GM12872 (cell line): ENCODE measurements around the gene TNFRSF19.

Source experiments
- TF ChIP-seq, protein P1 (sequence below): IDR thresholded peaks from 3 replicates; pipeline ENCODE4 v1.5.1; 2011; ENCODE audit warnings: low read depth, mild to moderate bottlenecking, low read length, moderate library complexity; ENCODE audit not compliant: insufficient read depth

TNFRSF19 gene

DNA sequence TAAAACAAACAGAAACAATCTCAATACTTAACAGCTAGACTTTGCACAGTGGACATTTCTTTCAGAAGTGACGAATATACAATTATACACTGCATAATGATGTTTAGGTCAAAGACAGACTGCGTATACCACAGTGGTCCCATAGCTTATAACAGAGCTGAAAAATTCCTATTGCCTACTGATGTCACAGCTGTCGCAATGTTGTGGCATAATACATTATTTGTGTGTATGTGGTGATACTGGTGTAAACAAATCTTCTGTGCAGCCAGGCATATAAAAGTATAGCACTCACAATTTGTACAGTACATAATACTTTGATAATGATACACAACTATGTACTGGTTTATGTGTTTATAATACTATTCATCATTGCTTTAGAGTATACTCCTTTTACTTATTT is 116.7 kb downstream of the TNFRSF19 start:
- TF ChIP-seq, protein P1, sequence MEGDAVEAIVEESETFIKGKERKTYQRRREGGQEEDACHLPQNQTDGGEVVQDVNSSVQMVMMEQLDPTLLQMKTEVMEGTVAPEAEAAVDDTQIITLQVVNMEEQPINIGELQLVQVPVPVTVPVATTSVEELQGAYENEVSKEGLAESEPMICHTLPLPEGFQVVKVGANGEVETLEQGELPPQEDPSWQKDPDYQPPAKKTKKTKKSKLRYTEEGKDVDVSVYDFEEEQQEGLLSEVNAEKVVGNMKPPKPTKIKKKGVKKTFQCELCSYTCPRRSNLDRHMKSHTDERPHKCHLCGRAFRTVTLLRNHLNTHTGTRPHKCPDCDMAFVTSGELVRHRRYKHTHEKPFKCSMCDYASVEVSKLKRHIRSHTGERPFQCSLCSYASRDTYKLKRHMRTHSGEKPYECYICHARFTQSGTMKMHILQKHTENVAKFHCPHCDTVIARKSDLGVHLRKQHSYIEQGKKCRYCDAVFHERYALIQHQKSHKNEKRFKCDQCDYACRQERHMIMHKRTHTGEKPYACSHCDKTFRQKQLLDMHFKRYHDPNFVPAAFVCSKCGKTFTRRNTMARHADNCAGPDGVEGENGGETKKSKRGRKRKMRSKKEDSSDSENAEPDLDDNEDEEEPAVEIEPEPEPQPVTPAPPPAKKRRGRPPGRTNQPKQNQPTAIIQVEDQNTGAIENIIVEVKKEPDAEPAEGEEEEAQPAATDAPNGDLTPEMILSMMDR: no peak

DNA sequence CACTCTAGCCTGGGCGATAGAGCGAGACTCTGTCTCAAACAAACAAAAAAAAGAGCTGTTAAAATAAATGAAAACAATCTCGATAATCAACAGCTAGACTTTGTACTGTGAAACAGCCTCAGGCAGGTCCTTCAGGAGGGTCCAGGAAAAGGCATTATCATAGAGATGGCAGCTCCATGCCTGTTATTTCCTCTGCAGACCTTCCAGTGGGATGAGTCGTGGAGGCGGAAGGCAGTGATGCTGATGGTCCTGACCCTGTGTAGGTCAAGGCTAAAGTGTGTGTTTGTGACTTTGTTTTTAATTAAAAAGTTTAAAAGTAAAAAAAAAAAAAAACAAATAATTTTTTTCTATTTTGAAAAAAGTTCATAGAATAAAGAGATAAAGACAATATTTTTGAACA is 117.4 kb downstream of the TNFRSF19 start:
- TF ChIP-seq, protein P1: no peak

DNA sequence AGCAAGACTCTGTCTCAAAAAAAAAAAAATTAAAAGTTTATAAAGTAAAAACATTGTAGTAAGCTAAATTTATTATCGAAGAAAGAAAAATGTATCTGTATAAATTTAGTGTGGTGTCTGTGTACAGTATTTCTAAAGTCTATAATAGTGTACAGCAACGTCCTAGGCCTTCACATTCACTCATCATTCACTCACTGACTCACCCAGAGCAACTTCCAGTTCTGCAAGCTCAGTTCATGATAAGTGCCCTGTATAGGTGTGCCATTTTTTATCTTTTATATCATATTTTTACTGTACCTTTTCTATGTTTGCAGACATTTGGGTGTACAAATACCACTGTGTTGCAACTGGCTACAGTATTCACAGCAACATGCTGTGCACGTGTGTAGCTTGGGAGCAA is 118.1 kb downstream of the TNFRSF19 start:
- TF ChIP-seq, protein P1: no peak

DNA sequence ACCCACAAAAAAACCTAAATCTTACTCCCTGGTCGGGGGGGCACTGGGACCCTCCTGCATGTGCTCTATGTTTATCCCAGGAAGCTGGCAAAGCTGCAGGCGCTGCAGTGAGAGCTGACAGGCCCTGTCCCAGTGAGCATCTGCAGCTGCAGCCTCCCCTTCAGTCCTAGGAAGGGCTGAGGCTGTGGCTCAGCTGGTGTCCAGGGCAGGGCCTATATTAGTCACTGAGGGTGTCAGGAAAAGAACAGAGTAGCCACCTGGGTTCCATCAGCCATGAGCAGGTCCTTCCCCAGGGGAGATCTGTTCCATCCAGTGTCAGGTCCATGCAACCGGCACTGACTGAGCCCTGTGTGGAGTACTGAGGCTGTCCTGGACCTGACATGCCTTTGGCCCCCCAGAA is 120.5 kb downstream of the TNFRSF19 start:
- TF ChIP-seq, protein P1: no peak

DNA sequence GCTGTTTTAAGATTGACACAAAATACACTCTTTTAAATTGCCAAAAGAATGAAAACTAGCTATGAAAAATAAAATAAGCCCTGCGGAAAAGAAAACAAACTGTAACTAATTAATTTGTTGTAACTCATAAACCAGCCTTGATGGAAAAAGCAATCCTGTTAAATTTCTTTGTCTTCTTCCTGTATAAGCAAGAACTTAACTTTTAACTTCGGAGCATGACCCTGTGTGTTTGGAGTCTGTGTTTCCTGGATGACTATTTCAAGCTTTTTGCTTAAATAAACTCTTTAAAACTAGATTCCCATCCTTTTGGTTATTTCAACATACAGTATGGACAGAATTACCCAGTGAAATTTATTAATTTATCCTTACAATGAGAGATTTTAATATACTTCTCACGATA is 122.6 kb downstream of the TNFRSF19 start:
- TF ChIP-seq, protein P1: no peak

DNA sequence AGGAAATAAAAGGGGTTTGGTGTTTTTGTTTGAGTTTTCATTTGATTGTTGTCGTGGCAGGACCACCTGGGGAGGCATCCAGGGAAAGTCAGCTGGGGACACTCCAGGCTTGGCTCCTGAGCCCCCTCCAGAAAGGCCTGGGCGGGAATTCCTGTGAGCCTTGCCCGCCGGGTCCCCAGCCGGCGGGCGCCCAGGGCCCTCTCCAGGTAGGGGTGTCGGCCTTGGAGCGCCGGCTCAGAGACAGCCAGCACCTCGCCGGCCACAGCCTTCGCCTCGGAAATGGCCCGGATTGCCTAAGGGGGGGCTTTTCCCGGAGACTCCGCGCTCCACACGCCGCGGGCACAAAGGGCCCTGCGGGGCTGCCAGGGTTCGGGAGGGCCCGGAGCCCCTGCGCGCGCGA is 125.0 kb downstream of the TNFRSF19 start:
- TF ChIP-seq, protein P1: no peak

DNA sequence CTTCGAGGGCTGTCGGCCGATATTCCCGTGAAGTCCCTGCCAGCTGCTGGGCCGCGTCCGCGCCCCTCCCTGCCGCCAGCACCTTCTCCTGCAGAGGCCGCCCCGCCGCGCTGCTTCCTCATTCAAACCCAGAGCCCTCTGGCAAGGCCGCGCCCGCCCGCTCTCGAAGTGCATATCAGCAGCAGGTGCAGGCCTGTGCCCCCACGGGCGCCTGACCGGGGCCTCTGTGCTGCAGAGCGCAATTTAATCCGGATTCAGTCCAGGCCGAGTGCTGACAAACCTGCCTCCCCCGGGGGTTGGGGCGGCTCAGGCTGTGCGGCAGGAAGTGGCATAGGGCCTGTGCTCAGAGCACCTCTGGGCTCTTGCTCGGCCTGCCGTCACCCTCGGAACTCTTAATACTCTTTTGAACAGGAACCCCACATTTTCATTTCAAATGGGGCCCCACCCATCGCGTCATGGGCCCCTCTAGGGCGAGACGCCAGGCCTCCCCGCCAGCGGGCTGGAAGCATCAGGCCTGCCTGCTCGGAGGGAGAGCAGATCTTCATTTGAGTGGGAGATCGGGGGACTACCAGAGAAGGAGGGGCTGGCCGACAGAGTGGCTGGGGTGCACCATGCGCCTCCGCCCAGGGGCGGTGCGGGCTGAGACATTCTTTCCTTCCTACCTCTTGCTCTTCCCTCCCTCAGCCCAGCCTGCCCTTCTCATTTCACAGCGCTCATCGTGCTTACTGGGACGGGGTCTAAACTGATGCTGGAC is 125.7 kb downstream of the TNFRSF19 start:
- TF ChIP-seq, protein P1: no peak

DNA sequence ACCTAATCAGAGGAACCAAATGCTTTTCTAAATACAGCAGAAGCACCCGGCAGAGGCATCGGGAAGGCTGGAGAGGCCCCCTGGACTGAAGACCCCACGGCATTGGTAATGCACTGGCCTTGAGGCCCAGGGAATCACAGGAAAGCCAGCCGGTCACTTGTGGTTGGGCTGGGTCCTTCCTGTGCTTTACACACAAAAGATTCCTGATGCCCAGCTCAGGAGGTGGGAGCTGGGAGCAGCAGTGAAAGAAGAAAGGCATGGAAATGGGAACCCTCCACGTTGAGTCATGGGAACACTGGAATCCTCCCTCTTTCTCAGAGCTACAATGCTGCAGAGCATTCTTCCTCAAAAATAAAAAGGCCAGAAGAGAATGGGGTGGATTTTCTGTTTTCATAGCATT is 126.4 kb downstream of the TNFRSF19 start:
- TF ChIP-seq, protein P1: no peak
